Thyroid gland (tissue), 4 donors: ENCODE results near the gene SV2A. TPM values are rescaled to one million over a fixed set of nuclear protein-coding genes. Genes with fewer than 3 reads are reported as not detected.

Experiments used
- DNase-seq, 2 donors: peaks; one replicate each; pipeline ENCODE4 v3.0.0-alpha.2; 2019
- H3K27ac ChIP-seq, 3 donors: fragments of 200-600 bp; sonication (generic); 1 replicate in 2 of 3; 2 replicates in 1 of 3; pipeline ENCODE4 v1.5.1; 2016 to 2019; ENCODE audit warnings: mild to moderate bottlenecking in 1 of 3, moderate library complexity in 1 of 3
- H3K27me3 ChIP-seq: fragments of 200-600 bp; sonication (generic); one replicate; pipeline ENCODE4 v1.5.1; 2019
- H3K36me3 ChIP-seq, 2 donors: fragments of 200-600 bp; sonication (generic); one replicate each; pipeline ENCODE4 v1.5.1; 2016 to 2019
- H3K4me1 ChIP-seq, 2 donors: fragments of 200-600 bp; sonication (generic); one replicate each; pipeline ENCODE4 v1.5.1; 2017 to 2019
- H3K4me3 ChIP-seq, 3 donors: fragments of 200-600 bp; sonication (generic); replicated peaks in 1 of 3; 1 replicate in 2 of 3; 2 replicates in 1 of 3; pipeline ENCODE4 v1.5.1; 2016; ENCODE audit warnings: mild to moderate bottlenecking in 1 of 3
- H3K9me3 ChIP-seq: fragments of 200-600 bp; sonication (generic); one replicate; pipeline ENCODE4 v1.5.1; 2017
- POLR2A ChIP-seq, 2 donors: fragments of 450-650 bp; IDR thresholded peaks; one replicate each; pipeline ENCODE4 v1.6.1; 2017; ENCODE audit warnings: antibody characterized with exemption in 2 of 2, mild to moderate bottlenecking in 2 of 2, moderate library complexity in 1 of 2
- WGBS, 2 donors: methylation state at CpG; one replicate each; pipeline ENCODE4 v1.1.5; 2017; 5-methylcytosine and 5-hydroxymethylcytosine counted together
- intact Hi-C: fragments of 100-400 bp; cut with DNase I; formaldehyde crosslinking; loops from one replicate; pipeline ENCODE4 v1.15.1; 2023
- total RNA-seq, 4 donors: library from RNA; depleted of rRNA; stranded (reverse); fragments of >200 nt; gene quantifications; one replicate each; pipeline ENCODE4 v1.2.3, GENCODE V29; 2016
- TF ChIP-seq, protein P1 (sequence below), 6 experiments: fragments of 200-600 bp in 3 of 6; fragments of 450-650 bp in 3 of 6; sonication (generic) in 3 of 6; IDR thresholded peaks; one replicate each; pipeline ENCODE4 v1.5.1; 2016 to 2019; ENCODE audit warnings: antibody characterized with exemption in 6 of 6, mild to moderate bottlenecking in 2 of 6, inconsistent platforms in 1 of 6, moderate library complexity in 1 of 6

Gene SV2A
- total RNA-seq, 4 donors from 2014 or later = 3.0 to 5.9 (median 4.0) TPM

DNA sequence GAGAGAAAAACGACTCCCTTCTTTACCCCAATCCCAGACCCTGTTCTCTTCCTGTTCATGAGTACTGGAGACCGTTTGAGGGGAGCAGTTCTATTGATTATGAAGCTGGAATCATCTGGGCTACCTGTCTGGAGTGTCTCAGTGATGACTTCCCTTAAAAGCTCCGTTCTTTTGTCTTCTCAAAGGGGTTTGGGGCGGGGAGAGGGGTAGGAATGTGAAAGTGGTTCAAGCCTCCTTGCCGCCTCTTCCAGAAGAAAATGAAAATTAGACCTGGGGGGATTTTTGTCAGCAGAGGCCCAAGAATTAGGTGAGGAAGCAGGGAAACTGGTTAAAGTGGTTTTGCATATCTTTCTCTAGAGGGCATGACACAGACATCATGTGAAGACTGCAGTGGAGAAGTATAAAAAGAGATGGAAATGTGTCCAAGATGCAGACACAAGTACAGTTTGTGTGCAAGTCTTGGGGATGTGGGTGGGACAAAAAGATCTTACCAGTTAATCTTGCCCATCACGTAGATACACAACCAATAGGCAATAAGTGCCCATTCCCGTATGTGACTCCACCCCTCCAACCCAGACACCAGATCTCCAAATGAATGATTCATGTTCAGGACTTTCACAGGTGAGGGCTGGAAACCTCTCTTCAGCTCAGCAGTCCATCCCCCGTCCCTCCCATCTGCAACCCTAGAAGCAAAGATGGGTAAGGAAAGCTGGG, 19.5 kb upstream of the SV2A start:
- TF ChIP-seq, protein P1, sequence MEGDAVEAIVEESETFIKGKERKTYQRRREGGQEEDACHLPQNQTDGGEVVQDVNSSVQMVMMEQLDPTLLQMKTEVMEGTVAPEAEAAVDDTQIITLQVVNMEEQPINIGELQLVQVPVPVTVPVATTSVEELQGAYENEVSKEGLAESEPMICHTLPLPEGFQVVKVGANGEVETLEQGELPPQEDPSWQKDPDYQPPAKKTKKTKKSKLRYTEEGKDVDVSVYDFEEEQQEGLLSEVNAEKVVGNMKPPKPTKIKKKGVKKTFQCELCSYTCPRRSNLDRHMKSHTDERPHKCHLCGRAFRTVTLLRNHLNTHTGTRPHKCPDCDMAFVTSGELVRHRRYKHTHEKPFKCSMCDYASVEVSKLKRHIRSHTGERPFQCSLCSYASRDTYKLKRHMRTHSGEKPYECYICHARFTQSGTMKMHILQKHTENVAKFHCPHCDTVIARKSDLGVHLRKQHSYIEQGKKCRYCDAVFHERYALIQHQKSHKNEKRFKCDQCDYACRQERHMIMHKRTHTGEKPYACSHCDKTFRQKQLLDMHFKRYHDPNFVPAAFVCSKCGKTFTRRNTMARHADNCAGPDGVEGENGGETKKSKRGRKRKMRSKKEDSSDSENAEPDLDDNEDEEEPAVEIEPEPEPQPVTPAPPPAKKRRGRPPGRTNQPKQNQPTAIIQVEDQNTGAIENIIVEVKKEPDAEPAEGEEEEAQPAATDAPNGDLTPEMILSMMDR (IDR thresholded peaks at IDR 0.05) = no peak
- peak in 1 of 2 donors; percentile 5 for TF ChIP-seq POLR2A (IDR thresholded peaks at IDR 0.05)
- WGBS, 2 donors = 10 to 14% methylated on average over 8 of the region's 8 CpGs
- peaks cover 13 to 27% of the 10 kb centered on the region in 2 donors for H3K4me1 ChIP-seq
- no peaks in the 10 kb centered on the region for H3K9me3 ChIP-seq
- intact Hi-C loops = no loop called here
- no peaks in the 10 kb centered on the region for H3K27me3 ChIP-seq
- peak overlapping the region in 1 of 3 donors; percentile 32 for H3K4me3 ChIP-seq
- H3K36me3 ChIP-seq = no peaks in the 10 kb centered on the region
- DNase-seq = peak; percentile 28 to 46
- H3K27ac ChIP-seq = no peak overlapping the region

DNA sequence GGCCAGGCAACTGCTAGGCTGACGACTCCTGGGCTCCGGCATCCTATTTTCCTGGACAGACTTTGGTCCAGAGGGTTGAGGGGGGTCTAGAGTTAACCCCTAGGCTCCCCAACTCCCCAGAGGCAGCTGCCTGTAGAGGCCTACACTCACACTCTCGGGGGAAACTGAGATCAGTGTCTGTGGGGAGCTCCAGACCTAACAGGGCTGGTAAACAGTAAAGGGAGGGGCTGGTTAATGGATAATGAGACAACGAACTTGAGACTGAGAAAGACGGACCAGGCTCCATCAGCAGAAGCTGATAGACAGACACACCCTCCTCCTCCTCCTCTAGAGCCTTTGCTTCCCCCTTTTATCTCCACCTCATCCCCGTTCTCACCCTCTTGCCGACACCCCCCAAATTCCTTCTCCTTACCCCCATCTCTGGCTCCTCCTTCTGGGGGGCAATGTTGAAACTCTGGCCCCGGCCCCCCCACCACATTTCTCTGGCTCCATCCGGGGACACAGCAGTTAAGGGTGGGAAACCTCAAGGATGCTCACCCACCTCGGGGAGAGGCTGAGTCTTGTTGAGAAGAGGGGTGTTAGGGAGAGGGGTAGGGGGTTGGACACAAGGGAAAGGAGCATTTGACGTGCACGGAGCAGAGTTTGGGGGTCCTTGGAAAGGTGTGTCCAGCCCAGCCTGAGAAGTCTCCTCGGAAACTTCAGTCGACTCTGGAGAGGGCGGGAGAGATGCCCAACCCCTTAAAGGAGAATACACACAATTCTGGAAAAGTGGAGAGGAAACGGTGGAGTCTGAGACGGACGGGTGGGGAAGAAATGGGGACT, 18.7 kb upstream of the SV2A start, which contains the start of gene MTMR11:
Gene MTMR11, minus strand, starts transcription at position 710 of the 822 bp plus-strand sequence. Its CDS starts 232 bp downstream, at position 478.
- DNase-seq = peak; percentile 37 to 42
- H3K4me1 ChIP-seq = peaks cover 13 to 27% of the 10 kb centered on the region in 2 donors

DNA sequence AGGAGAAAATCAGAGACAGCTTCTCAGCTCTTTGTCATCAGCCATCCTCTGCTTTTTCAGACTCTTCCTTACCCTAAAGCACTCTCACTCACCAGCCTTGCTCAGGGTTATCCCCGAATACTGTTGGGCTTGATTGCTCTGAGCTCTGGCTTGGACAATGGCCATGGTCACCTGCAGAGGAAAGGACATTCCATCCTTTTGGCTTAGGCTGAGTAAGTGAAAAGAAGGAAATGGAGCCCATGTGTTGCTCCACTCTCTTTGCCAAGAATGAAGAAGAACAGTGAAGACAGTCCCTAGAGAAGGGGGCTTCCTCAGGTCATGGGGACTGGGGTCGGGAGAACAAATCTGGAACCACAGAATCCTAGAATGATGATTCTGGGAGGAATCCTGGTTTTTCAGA, 16.7 kb upstream of the SV2A start:
- Histone ChIP-seq H3K27me3 (no peaks in the 10 kb centered on the region), H3K27ac (no peak overlapping the region), H3K4me1 (peaks cover 10 to 23% of the 10 kb centered on the region in 2 donors), H3K4me3 (no peak overlapping the region), H3K36me3 (no peaks in the 10 kb centered on the region), H3K9me3 (no peaks in the 10 kb centered on the region)
- 51 to 65% methylated on average over 2 of the region's 2 CpGs for WGBS, 2 donors
- intact Hi-C loops = loop anchor here (5.0 kb wide), 1 partner anchor 37 kb away; the partner anchor contains the start of gene BOLA1
- TF ChIP-seq, protein P1 (IDR thresholded peaks at IDR 0.05) = no peak
- TF ChIP-seq POLR2A (IDR thresholded peaks at IDR 0.05) = no peak
- DNase-seq = no peak

More for the DNA sequence above, 18.7 kb upstream of the SV2A start, which contains the start of gene MTMR11:
- Histone ChIP-seq H3K9me3 (no peaks in the 10 kb centered on the region), H3K4me3 (peak within 1 kb of the TSS in 2 of 3 donors; percentile 20 to 32), H3K27ac (no peak within 1 kb of the TSS), H3K27me3 (no peaks in the 10 kb centered on the region), H3K36me3 (no peaks in the 10 kb centered on the region)
- 17 to 19% methylated on average over 18 of the region's 18 CpGs for WGBS, 2 donors
- TF ChIP-seq, protein P1 (IDR thresholded peaks at IDR 0.05) = no peak
- no peak for TF ChIP-seq POLR2A (IDR thresholded peaks at IDR 0.05)
- intact Hi-C loops = no loop called here

DNA sequence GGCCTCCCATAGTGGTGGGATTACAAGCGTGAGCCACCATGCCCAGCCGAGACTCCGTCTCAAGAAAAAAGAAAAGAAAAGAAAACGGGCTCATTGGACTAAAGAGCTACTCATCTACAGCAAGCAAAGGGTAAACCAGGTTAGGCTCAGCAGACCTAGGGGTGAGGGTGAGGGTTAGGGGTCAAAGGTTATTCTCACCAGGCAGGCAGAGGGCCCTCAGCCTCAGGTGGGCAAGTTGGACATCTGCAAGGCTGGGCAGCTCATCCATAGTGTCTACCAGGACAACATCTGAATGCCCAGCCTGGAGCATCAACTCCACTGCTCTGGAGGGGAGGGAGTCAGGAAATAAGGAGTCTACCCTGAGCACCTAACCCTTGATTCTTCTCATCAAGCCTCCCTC, 15.6 kb upstream of the SV2A start:
- intact Hi-C loops = loop anchor here (5.0 kb wide), 1 partner anchor 36 kb away; the partner anchor contains the start of gene BOLA1
- Histone ChIP-seq H3K36me3 (no peaks in the 10 kb centered on the region), H3K27ac (no peak overlapping the region), H3K9me3 (no peaks in the 10 kb centered on the region), H3K4me1 (peaks cover 7 to 21% of the 10 kb centered on the region in 2 donors), H3K27me3 (no peaks in the 10 kb centered on the region), H3K4me3 (no peak overlapping the region)
- WGBS, 2 donors = 96 to 99% methylated on average over 4 of the region's 4 CpGs
- DNase-seq = no peak
- no peak for TF ChIP-seq POLR2A (IDR thresholded peaks at IDR 0.05)
- TF ChIP-seq, protein P1 (IDR thresholded peaks at IDR 0.05) = no peak
